Activated CD8-positive, alpha-beta T cell treated with anti-CD3 and anti-CD28 coated beads, Interleukin-2, amount 10 ng/mL, durations not matched to agents 7 days and 5 days (primary cell): Measurements from ENCODE around the gene MLC1. TPM values are rescaled to one million over a fixed set of nuclear protein-coding genes. Genes with fewer than 3 reads are reported as not detected.

Source experiments
- ATAC-seq: fragments of 150-1000 bp; cut with Tn5 transposase; one replicate; pipeline ENCODE4 v1.10.0; 2021; ENCODE audit warnings: moderate library complexity
- CTCF ChIA-PET: fragments of 350-600 bp; sonication (Branson Sonifier 250); formaldehyde crosslinking; loops from one replicate; lab custom pipeline; 2021; ENCODE audit warnings: antibody characterized with exemption; lab: Charles Lee
- POLR2A ChIA-PET: fragments of 350-600 bp; sonication (Branson Sonifier 250); formaldehyde crosslinking; loops from one replicate; lab custom pipeline; 2021; ENCODE audit warnings: antibody characterized with exemption; lab: Charles Lee
- DNase-seq: peaks from one replicate; pipeline ENCODE4 v3.0.0-alpha.2; 2020
- H3K27ac Mint-ChIP-seq: one replicate; pipeline ENCODE4 v1.8.0; 2021; ENCODE audit warnings: mild to moderate bottlenecking, mixed read lengths
- H3K27me3 Mint-ChIP-seq: one replicate; pipeline ENCODE4 v1.8.0; 2021; ENCODE audit warnings: low read depth, mixed read lengths
- H3K36me3 Mint-ChIP-seq: one replicate; pipeline ENCODE4 v1.8.0; 2021; ENCODE audit warnings: low read depth, mixed read lengths
- H3K4me1 Mint-ChIP-seq: one replicate; pipeline ENCODE4 v1.8.0; 2021; ENCODE audit warnings: low read depth, mixed read lengths
- H3K4me3 Mint-ChIP-seq: one replicate; pipeline ENCODE4 v1.8.0; 2021; ENCODE audit warnings: mild to moderate bottlenecking, mixed read lengths
- H3K9me3 Mint-ChIP-seq: one replicate; pipeline ENCODE4 v1.8.0; 2022; ENCODE audit warnings: mixed read lengths; ENCODE audit not compliant: insufficient read depth
- total RNA-seq, 2 experiments: library from RNA; stranded (reverse); gene quantifications; one replicate each; pipeline ENCODE4 v1.2.3, GENCODE V29; 2021

The MLC1 gene
- total RNA-seq, 2 experiments from 2014 or later = 8.3 to 9.4 TPM

DNA sequence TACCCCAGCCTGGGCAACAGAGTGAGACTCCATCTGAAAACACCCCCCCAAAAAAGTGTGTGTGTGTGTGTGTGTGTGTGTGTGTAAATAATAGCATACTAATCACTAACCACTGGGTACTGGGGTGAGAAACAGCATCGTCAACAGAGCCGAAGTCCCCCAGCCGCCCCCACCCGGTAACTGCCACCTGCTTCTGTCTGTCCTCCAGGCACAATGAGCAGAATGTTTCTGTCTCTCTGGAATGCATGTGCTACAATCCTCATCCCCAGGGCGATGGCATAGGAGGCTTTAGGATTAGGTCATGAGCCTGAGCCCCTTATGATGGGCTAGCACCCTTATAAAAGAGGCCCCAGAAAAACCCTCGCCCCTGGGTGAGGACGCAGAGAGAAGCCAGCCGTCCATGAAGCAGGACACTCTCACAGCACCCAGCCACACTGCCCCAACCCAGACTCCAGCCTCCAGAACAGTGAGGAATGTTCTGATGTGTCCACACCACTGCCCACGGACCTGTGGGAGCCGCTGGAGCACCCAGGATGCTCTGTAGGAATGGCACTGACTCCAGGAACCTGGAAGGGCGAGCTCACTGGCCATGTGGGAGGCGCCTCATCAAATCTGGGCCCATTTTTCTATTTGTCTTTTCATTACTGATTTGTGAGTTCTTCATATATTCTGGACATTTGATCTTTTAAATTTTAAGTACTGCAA lies 37.0 kb downstream of the MLC1 start:
- Mint-ChIP-seq H3K9me3 (no peaks in the 10 kb centered on the region), H3K4me1 (peaks cover 12% of the 10 kb centered on the region), H3K4me3 (no peak overlapping the region), H3K36me3 (no peaks in the 10 kb centered on the region), H3K27ac (no peak overlapping the region), H3K27me3 (peaks cover 13% of the 10 kb centered on the region)
- CTCF ChIA-PET = no interaction called here
- DNase-seq (no peak), ATAC-seq (no peak)
- POLR2A ChIA-PET = no interaction called here

- Mint-ChIP-seq H3K27ac (no peak overlapping the region), H3K9me3 (no peaks in the 10 kb centered on the region), H3K27me3 (peaks cover 19% of the 10 kb centered on the region), H3K4me3 (no peak overlapping the region), H3K4me1 (peaks cover 12% of the 10 kb centered on the region), H3K36me3 (no peaks in the 10 kb centered on the region)
- no peak for ATAC-seq
- POLR2A ChIA-PET = no interaction called here
- CTCF ChIA-PET = no interaction called here
- DNase-seq = no peak
Measured at GRCh38 chr22:50047346-50047745, 37.9 kb downstream of the MLC1 start.

DNA sequence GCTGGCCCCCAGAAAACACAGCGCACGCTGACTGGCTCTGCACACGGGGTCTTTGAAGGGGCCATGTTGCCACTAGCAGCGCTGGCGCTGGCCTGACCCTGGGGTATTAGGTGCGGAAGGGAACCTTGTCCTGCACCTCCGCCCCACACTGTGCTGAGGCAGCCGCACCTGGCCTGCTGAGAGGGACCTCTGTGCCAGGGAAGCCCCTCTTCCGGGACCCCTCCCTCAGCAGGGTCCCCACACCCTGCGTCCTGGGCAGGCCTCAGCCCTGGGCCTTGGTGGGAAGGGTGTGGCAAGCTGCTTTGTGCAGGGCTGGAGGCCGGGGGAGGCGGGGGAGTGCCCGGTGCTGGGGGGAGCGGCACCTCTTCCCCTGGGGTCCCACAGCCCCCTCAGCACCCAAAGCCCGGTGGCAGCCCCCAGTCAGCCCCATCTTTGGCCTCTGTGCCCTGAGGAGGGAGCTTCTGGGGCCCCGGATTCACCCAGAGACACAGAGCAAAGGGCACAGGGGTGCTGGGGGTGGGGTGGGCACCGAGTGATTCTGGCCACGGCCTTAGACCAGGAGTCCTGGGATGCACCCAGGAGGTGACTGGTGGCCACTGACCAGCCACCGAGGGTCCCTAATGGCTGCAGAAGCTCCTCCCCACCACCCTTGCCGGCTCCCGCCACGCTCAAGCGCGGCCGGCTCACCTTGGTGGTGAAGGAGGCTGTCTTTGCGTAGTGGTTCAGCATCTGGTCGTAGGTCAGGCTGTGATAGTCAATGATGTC lies 38.6 kb downstream of the MLC1 start:
- no peaks in the 10 kb centered on the region for H3K9me3 Mint-ChIP-seq
- H3K4me3 Mint-ChIP-seq = no peak overlapping the region
- H3K36me3 Mint-ChIP-seq = no peaks in the 10 kb centered on the region
- ATAC-seq = no peak
- no peak for DNase-seq
- H3K27me3 Mint-ChIP-seq = peaks cover 21% of the 10 kb centered on the region
- POLR2A ChIA-PET = no interaction called here
- peaks cover 12% of the 10 kb centered on the region for H3K4me1 Mint-ChIP-seq
- CTCF ChIA-PET = no interaction called here
- H3K27ac Mint-ChIP-seq = no peak overlapping the region

GRCh38 chr22:50046019-50046415 lies 39.2 kb downstream of the MLC1 start:
- DNase-seq (no peak), ATAC-seq (no peak)
- ChIA-PET POLR2A (no interaction called here), CTCF (no interaction called here)
- no peaks in the 10 kb centered on the region for H3K36me3 Mint-ChIP-seq
- peaks cover 17% of the 10 kb centered on the region for H3K27me3 Mint-ChIP-seq
- no peak overlapping the region for H3K4me3 Mint-ChIP-seq
- H3K4me1 Mint-ChIP-seq = peaks cover 12% of the 10 kb centered on the region
- H3K27ac Mint-ChIP-seq = no peak overlapping the region
- H3K9me3 Mint-ChIP-seq = no peaks in the 10 kb centered on the region

GRCh38 chr22:50045211-50046018 lies 39.8 kb downstream of the MLC1 start:
- H3K4me1 Mint-ChIP-seq = peaks cover 12% of the 10 kb centered on the region
- ATAC-seq (no peak), DNase-seq (no peak)
- H3K4me3 Mint-ChIP-seq = no peak overlapping the region
- ChIA-PET CTCF (no interaction called here), POLR2A (no interaction called here)
- no peak overlapping the region for H3K27ac Mint-ChIP-seq
- no peaks in the 10 kb centered on the region for H3K9me3 Mint-ChIP-seq
- no peaks in the 10 kb centered on the region for H3K36me3 Mint-ChIP-seq
- H3K27me3 Mint-ChIP-seq = peaks cover 17% of the 10 kb centered on the region

DNA sequence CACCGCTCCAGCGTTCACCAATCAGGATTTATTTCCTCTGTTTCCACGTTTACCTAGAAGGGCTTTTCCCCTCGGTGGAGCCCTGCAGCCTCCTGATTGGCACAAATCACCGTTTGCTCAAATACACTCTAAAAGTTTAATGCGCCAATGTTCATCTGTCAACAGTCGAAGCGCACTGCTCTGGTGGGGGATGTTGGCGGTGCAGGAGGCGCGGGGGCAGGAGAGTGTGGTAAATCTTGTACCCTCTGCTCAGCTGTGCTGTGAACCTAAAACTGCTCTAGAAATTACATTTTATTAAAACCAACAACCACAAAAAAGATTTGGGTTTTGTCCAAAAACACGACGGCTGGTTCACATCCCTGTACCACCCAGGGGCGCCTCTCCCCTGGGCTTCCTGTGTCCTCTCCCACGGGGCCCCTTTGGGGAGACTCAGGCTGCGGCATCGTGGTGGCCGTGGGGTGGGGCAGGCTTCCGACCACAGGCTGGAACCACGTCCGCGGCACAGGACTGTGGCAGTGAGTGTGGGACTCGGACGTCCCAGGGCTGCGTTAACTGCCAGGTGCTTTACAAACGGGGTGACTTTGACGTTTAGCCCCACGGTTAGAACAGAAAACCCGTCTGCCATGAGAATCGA lies 40.6 kb downstream of the MLC1 start:
- Mint-ChIP-seq H3K36me3 (no peaks in the 10 kb centered on the region), H3K27ac (no peak overlapping the region), H3K4me3 (no peak overlapping the region), H3K27me3 (peaks cover 17% of the 10 kb centered on the region), H3K4me1 (peaks cover 12% of the 10 kb centered on the region), H3K9me3 (no peaks in the 10 kb centered on the region)
- POLR2A ChIA-PET = no interaction called here
- DNase-seq (no peak), ATAC-seq (peak; percentile 48)
- CTCF ChIA-PET = no interaction called here

- Mint-ChIP-seq H3K27me3 (peaks cover 19% of the 10 kb centered on the region), H3K27ac (no peak overlapping the region), H3K4me1 (peaks cover 12% of the 10 kb centered on the region), H3K9me3 (no peaks in the 10 kb centered on the region), H3K4me3 (no peak overlapping the region), H3K36me3 (no peaks in the 10 kb centered on the region)
- ChIA-PET POLR2A (no interaction called here), CTCF (interaction anchor here (0.7 kb wide), 1 partner anchor 11 kb away, joined by 3 read pairs; no protein-coding TSS in a partner anchor)
- ATAC-seq (no peak), DNase-seq (no peak)
Measured at GRCh38 chr22:50041361-50042065, 43.7 kb downstream of the MLC1 start.

DNA sequence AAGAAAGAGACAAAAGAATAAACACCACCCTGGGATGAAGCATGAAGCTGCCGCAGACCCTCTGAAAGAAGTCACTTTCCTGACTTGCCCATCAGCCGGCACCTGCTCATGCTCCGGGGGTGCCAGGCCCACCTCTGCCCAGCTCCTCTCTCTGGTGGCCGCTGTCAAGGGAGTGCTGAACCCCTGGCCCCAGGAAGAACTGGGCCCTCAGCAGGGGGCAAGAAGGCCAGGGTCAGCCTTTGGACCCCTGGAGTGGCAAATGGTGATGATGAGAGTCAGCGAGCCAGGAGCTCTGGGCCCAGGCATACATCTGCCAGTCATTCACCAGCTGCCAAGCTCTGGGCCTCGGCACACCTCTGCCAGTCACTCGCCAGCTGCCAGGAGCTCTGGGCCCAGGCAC lies 44.5 kb downstream of the MLC1 start:
- ChIA-PET POLR2A (no interaction called here), CTCF (no interaction called here)
- H3K36me3 Mint-ChIP-seq = no peaks in the 10 kb centered on the region
- no peak for DNase-seq
- no peak overlapping the region for H3K27ac Mint-ChIP-seq
- H3K4me3 Mint-ChIP-seq = no peak overlapping the region
- no peaks in the 10 kb centered on the region for H3K9me3 Mint-ChIP-seq
- H3K4me1 Mint-ChIP-seq = peaks cover 12% of the 10 kb centered on the region
- peaks cover 19% of the 10 kb centered on the region for H3K27me3 Mint-ChIP-seq
- no peak for ATAC-seq

- DNase-seq (no peak), ATAC-seq (no peak)
- POLR2A ChIA-PET = no interaction called here
- H3K4me3 Mint-ChIP-seq = no peak overlapping the region
- no peaks in the 10 kb centered on the region for H3K36me3 Mint-ChIP-seq
- CTCF ChIA-PET = no interaction called here
- no peaks in the 10 kb centered on the region for H3K9me3 Mint-ChIP-seq
- no peak overlapping the region for H3K27ac Mint-ChIP-seq
- H3K27me3 Mint-ChIP-seq = peaks cover 19% of the 10 kb centered on the region
- peaks cover 8% of the 10 kb centered on the region for H3K4me1 Mint-ChIP-seq
Measured at GRCh38 chr22:50039669-50040443, 45.4 kb downstream of the MLC1 start.

- DNase-seq (no peak), ATAC-seq (no peak)
- H3K36me3 Mint-ChIP-seq = no peaks in the 10 kb centered on the region
- H3K27ac Mint-ChIP-seq = no peak overlapping the region
- ChIA-PET CTCF (interaction anchor here (0.6 kb wide), 1 partner anchor 48 kb away, joined by 3 read pairs; no protein-coding TSS in a partner anchor), POLR2A (interaction anchor here (0.6 kb wide), 2 partner anchors 103 to 166 kb away, joined by 3 read pairs; no protein-coding TSS in a partner anchor)
- no peak overlapping the region for H3K4me3 Mint-ChIP-seq
- H3K4me1 Mint-ChIP-seq = no peaks in the 10 kb centered on the region
- H3K9me3 Mint-ChIP-seq = no peaks in the 10 kb centered on the region
- H3K27me3 Mint-ChIP-seq = peaks cover 2% of the 10 kb centered on the region
Measured at GRCh38 chr22:50035976-50036724, 49.1 kb downstream of the MLC1 start.
